DND-41 (cell line): Measurements from ENCODE around the gene EYA2.
A peak's percentile ranks its signal among the peaks of the same experiment; 100 is the strongest.

ENCODE experiments used
- ATAC-seq: fragments of 200-7000 bp; cut with Tn5 transposase; 3 replicates; pipeline ENCODE4 v1.9.1; 2021; ENCODE audit warnings: low read depth; ENCODE audit not compliant: insufficient read depth
- DNase-seq: peaks from one replicate; pipeline ENCODE4 v3.0.0-alpha.2; 2020
- H2AFZ ChIP-seq: 2 replicates; pipeline ENCODE4 v1.6.0; 2012; ENCODE audit warnings: low read depth, low read length
- H3K27ac ChIP-seq: 2 replicates; pipeline ENCODE4 v1.5.1; 2012; ENCODE audit warnings: low read length, inconsistent platforms
- H3K27me3 ChIP-seq: fragments of 200-600 bp; sonication (generic); 2 replicates; pipeline ENCODE4 v1.6.0; 2012; ENCODE audit warnings: low read length, mild to moderate bottlenecking, inconsistent platforms; ENCODE audit not compliant: insufficient read depth, poor library complexity
- H3K36me3 ChIP-seq: 2 replicates; pipeline ENCODE4 v1.5.1; 2012; ENCODE audit warnings: low read length, inconsistent platforms; ENCODE audit not compliant: insufficient read depth
- H3K4me1 ChIP-seq: 2 replicates; pipeline ENCODE4 v1.5.1; 2012; ENCODE audit warnings: mild to moderate bottlenecking, low read length; ENCODE audit not compliant: insufficient read depth
- H3K4me2 ChIP-seq: 2 replicates; pipeline ENCODE4 v1.6.0; 2012; ENCODE audit warnings: mild to moderate bottlenecking, moderate library complexity, low read length, inconsistent platforms; ENCODE audit not compliant: insufficient read depth
- H3K4me3 ChIP-seq, 2 experiments: fragments of 200-600 bp in 1 of 2; shearing (Covaris generic) in 1 of 2; 2 replicates each; pipeline ENCODE4 v1.5.1; 2012 to 2016; ENCODE audit warnings: inconsistent platforms in 2 of 2, low read length in 2 of 2, mild to moderate bottlenecking in 2 of 2, low read depth in 1 of 2, moderate library complexity in 1 of 2
- H3K79me2 ChIP-seq: 2 replicates; pipeline ENCODE4 v1.6.0; 2012; ENCODE audit warnings: low read length, inconsistent platforms; ENCODE audit not compliant: insufficient read depth
- H3K9ac ChIP-seq: 2 replicates; pipeline ENCODE4 v1.6.0; 2012; ENCODE audit warnings: low read depth, mild to moderate bottlenecking, inconsistent platforms, low read length, moderate library complexity
- H3K9me3 ChIP-seq: 2 replicates; pipeline ENCODE4 v1.5.1; 2012; ENCODE audit warnings: low read length, moderate library complexity, mild to moderate bottlenecking, inconsistent platforms; ENCODE audit not compliant: insufficient read depth, severe bottlenecking
- H4K20me1 ChIP-seq: 2 replicates; pipeline ENCODE4 v1.6.0; 2012; ENCODE audit warnings: low read length; ENCODE audit not compliant: insufficient read depth
- EZH2 ChIP-seq: IDR thresholded peaks from 3 replicates; pipeline ENCODE4 v1.6.1; 2012; ENCODE audit warnings: borderline replicate concordance, low read depth, mild to moderate bottlenecking, moderate library complexity, low read length, inconsistent platforms; ENCODE audit not compliant: severe bottlenecking
- TF ChIP-seq, protein P1 (sequence below): IDR thresholded peaks from 2 replicates; pipeline ENCODE4 v1.5.1; 2012; ENCODE audit warnings: borderline replicate concordance, low read length, moderate library complexity, mild to moderate bottlenecking; ENCODE audit not compliant: poor library complexity, severe bottlenecking; ENCODE audit errors: extremely low read depth

The EYA2 gene

DNA sequence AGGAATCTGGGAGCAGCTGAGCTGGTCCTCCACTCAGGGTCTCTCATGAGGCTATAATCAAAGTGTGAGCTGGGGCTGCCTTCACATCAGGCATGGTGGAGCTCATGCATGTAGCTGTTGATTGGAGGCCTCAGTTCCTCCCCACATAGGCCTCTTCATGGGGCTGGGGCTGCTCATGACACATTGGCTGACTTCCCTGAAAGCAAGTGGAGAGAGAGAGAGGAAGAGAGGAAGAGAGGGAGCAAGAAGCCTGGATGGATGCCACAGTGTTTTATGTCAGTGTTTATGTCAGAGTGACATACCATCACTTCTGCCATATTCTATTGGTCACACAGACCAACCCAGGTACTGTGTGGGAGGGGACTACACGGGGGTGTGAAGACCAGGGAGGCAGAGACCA is 43.8 kb downstream of the EYA2 start:
- Histone ChIP-seq H3K36me3 (no peaks in the 10 kb centered on the region), H3K9me3 (no peaks in the 10 kb centered on the region), H3K4me1 (no peaks in the 10 kb centered on the region), H3K9ac (no peak overlapping the region), H3K4me2 (no peak overlapping the region), H2AFZ (no peak overlapping the region), H3K4me3 (no peak overlapping the region), H3K27ac (no peak overlapping the region), H3K27me3 (peaks cover 13% of the 10 kb centered on the region), H3K79me2 (no peaks in the 10 kb centered on the region), H4K20me1 (no peaks in the 10 kb centered on the region)
- DNase-seq (no peak), ATAC-seq (no peak)
- TF ChIP-seq EZH2, result no peak
- TF ChIP-seq, protein P1, sequence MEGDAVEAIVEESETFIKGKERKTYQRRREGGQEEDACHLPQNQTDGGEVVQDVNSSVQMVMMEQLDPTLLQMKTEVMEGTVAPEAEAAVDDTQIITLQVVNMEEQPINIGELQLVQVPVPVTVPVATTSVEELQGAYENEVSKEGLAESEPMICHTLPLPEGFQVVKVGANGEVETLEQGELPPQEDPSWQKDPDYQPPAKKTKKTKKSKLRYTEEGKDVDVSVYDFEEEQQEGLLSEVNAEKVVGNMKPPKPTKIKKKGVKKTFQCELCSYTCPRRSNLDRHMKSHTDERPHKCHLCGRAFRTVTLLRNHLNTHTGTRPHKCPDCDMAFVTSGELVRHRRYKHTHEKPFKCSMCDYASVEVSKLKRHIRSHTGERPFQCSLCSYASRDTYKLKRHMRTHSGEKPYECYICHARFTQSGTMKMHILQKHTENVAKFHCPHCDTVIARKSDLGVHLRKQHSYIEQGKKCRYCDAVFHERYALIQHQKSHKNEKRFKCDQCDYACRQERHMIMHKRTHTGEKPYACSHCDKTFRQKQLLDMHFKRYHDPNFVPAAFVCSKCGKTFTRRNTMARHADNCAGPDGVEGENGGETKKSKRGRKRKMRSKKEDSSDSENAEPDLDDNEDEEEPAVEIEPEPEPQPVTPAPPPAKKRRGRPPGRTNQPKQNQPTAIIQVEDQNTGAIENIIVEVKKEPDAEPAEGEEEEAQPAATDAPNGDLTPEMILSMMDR, result no peak

DNA sequence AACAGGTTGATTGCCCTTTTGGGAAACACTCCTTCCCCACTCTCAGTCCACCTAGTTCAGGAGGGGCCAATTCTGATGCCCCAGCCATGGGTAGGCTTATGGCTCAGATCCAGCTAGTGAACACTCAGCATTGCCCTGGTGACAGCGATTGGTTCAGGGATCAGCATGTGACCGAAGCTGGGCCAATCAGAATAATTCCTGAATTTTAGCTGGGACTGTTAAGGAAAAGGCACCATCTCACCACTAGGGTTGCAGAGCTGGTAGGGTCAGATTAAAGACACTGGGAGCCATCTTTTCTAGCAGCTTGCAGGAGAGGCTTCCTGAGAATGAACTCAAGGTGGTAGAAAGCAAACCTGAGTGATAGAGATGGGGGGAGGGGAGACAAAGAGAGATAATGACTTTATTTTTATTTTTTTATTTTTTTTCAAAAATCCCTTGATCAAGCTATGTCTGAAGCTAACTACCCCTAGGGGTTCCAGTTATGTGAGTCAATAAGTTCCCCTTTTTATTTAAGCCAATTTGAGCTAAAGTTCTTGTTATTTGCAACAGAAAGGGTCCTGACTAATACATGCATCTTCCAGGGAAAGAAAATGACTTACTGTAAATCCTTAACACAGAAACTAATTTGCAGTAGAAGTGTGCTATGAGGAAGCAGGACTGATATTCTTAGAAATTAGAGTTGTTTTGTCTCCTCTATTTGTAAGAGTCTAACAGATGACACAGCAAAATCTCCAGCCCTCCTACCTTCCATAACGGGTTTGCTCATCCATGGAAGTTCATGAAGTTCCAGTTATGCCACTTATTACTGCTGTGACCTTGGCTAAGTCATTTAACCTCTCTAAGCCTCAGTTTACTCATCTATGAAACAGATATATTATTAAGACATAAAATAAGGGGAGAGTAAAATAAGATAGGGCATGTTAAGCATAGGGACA is 44.7 kb downstream of the EYA2 start:
- DNase-seq (peak; percentile 9), ATAC-seq (0 out of 3 replicates have a peak, but pooled peaks have one; percentile 55)
- TF ChIP-seq EZH2, result no peak
- TF ChIP-seq, protein P1, result peak; percentile 17
- no peaks in the 10 kb centered on the region for H4K20me1 ChIP-seq
- H3K4me3 ChIP-seq, result no peak overlapping the region
- no peaks in the 10 kb centered on the region for H3K79me2 ChIP-seq
- H2AFZ ChIP-seq, result no peak overlapping the region
- no peak overlapping the region for H3K27ac ChIP-seq
- no peak overlapping the region for H3K4me2 ChIP-seq
- no peaks in the 10 kb centered on the region for H3K36me3 ChIP-seq
- no peaks in the 10 kb centered on the region for H3K9me3 ChIP-seq
- no peaks in the 10 kb centered on the region for H3K4me1 ChIP-seq
- H3K9ac ChIP-seq, result no peak overlapping the region
- peaks cover 20% of the 10 kb centered on the region for H3K27me3 ChIP-seq

DNA sequence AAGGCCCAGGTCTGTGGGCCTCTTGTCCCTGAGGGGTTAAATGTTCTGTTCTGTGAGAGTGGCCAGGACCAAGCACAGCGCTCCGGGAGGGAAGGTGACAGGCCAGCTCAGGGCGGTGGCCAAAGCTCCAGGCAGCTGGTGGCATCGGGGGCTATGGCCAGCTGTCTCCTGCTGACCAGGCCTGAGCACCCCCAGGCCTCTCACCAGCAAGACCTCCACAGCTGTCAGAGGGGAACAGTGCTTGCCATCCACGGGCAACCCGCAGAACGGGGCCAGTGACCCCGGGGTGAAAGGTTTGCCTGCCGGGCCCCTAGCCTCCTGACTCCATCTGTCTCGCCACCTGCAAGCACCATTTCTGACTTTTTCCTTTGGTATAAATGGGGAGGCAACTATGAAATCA is 46.0 kb downstream of the EYA2 start:
- H3K4me1 ChIP-seq, result no peaks in the 10 kb centered on the region
- TF ChIP-seq, protein P1, result no peak
- TF ChIP-seq EZH2, result no peak
- DNase-seq (no peak), ATAC-seq (no peak)
- H3K4me3 ChIP-seq, result no peak overlapping the region
- peaks cover 22% of the 10 kb centered on the region for H3K27me3 ChIP-seq
- H3K79me2 ChIP-seq, result no peaks in the 10 kb centered on the region
- H3K4me2 ChIP-seq, result no peak overlapping the region
- H3K9ac ChIP-seq, result no peak overlapping the region
- H3K36me3 ChIP-seq, result no peaks in the 10 kb centered on the region
- no peaks in the 10 kb centered on the region for H4K20me1 ChIP-seq
- no peaks in the 10 kb centered on the region for H3K9me3 ChIP-seq
- H3K27ac ChIP-seq, result no peak overlapping the region
- H2AFZ ChIP-seq, result no peak overlapping the region
